CD4-positive, alpha-beta T cell treated with Interleukin-17A for 4 hours (primary cell): ENCODE results near the gene SAV1.
"Not testable (repeated sequence)": the region's sequence is repeated elsewhere in the genome, so short reads cannot be mapped to it uniquely, and the experiment has no call there.

Source experiments
- DNase-seq: peaks from one replicate; pipeline ENCODE4 v3.0.0-alpha.2; 2020; ENCODE audit warnings: mixed read lengths

The SAV1 gene

GRCh38 chr14:50667996-50668825 is at the start of gene SAV1:
Gene SAV1, minus strand, starts transcription at chr14:50668306. Its CDS starts 339 bp downstream, at chr14:50667967.
- DNase-seq: peak; percentile 59

DNA sequence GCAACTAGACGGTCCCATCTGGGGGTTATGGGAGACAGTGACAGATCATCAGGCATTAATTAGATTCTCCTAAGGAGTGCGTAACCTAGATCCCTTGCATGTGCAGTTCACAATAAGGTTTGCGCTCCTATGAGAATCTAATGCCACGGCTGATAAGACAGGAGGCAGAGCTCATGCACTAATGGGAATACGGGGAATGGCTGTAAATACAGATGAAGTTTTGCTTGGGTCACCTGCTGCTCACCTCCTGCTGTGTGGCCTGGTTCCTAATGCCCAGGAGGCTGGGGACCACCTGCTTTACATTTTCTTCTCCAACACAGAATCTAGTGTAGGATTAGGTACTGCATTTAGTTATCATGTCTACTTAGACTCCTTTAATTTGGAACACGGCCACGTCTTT is 49.7 kb upstream of the SAV1 start:
- DNase-seq: no peak

DNA sequence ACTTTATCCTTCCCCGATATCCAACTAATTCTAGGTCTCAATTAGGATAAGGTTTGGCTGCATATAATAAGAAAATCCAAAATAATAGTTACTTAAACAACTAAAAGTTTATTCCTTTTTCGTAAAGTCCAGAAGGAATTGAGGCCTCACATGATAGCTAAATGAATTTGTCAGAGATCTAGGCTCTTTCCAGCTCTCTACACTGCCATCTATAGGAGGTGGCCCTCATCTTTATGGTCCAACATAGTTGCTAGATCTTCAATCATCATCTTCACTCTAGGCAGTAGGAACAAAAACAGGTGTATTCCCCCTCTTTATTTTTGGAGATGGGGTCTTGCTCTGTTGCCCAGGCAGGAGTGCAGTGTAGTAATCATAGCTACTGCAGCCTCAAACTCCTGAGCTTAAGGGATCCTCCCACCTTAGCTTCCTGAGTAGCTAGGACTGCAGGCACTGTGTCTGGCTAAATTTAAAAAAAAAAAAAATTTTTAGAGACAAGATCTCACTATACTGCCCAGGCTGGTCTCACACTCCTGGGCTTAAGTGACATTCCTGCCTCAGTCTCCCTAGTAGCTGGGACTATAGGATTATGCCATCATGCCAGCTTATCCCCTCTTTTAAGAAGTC is 46.5 kb upstream of the SAV1 start:
- no peak for DNase-seq

DNA sequence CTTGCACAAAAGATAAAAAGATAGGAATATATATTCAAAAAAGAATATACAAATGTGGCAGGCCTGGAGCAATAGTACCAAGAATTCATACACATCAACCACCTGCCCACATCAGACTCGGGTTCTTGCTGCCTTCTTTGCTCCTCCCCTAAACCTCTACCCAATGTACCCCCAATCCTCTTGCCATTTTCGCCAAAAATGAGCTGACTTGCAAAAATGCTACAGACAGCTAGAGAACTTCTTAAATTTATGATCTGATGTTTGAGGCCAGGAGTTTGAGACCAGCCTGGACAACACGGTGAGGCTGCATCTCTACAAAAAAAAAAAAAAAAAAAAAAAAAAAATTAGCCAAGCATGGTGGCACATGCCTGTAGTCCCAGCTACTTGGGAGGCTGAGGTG is 42.9 kb upstream of the SAV1 start:
- DNase-seq: no peak

DNA sequence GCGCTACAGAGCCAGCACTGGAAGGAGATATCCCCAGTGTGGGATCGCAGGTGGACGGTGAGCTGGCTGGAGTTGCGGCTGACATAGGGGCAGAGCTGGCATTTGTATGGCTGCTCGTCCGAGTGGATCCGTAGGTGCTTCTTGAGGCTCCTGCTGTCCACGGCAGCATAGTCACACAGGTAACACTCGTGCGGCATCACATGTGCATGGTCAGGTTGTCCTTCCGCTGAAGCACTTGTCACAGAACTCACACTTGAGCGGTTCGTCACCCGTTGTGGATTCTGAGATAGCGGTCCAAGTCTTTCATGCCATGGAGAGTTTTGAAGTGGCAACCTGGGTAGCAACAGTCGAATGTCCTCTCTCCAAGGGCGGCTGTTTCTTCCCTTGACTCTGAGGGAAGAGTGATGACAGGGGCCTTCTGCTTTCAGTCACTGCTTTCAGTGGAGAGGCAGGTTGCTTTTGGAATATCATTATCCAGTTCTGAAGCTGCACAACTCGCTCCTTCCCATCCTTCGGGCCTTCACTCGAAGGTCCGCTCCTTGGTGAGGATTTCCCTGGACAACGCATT is 37.0 kb upstream of the SAV1 start:
- no peak for DNase-seq

DNA sequence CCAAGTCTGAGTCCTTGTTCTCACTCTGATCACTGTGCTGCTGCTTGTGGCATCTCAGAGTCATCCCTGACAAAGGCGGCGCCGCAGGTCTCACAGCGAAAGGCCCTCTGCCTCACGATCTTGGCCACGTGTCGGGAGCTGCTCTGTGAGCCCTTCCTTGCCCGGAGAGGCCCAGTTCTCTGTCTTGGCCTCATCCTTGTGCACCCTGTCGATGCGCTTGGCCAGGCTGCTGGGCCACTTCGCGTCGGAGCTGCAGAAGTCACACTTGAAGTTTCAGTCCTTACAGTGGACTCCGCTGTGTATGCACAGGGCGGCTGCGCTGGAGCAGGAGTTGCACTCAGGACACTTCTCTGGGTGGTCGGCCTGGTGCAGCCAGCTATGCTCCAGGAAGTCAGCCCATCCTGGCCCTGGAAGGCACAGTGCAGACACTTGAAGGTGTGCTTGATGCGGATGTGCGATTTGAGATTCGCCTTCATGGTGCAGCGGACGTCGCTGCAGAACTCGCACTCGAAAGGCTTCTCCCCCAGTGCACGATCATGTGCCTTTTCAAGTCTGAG is 36.4 kb upstream of the SAV1 start:
- DNase-seq: no peak

- no peak for DNase-seq
Observed at GRCh38 chr14:50697659-50698290, 29.7 kb upstream of the SAV1 start.

DNA sequence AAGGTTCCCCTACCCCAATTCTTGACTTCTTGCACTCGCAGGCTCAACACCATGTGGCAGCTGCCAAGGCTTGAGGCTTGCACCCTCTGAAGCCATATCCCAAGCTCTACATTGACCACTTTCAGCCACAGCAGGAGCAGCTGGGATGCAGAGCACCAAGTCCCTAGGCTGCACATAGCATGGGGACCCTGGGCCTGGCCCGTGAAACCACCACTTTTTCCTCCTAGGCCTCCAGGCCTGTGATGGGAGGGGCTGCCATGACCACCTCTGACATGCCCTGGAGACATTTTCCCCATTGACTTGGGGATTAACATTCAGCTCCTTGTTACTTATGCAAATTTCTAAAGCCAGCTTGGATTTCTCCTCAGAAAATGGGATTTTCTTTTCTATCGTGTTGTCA is 26.2 kb upstream of the SAV1 start:
- DNase-seq: not testable (repeated sequence)

GRCh38 chr14:50688875-50689274 is 20.8 kb upstream of the SAV1 start:
- DNase-seq: no peak

DNA sequence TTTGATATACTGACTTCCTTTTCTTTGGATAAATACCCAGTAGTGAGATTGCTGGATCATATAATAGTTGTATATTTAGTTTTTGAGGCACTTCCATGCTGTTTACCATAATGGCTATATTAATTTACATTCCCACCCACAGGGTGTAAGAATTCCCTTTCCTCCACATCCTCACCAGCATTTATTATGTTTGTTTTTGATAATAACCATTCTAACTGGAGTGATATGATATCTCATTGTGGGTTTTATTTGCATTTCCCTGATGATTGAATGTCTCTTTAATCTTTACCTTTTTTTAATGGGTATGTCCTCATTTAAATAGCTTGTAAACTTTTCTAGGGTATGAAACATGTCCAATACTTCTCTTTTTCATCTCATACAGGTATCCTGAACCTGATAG is 11.6 kb upstream of the SAV1 start:
- DNase-seq: no peak

DNA sequence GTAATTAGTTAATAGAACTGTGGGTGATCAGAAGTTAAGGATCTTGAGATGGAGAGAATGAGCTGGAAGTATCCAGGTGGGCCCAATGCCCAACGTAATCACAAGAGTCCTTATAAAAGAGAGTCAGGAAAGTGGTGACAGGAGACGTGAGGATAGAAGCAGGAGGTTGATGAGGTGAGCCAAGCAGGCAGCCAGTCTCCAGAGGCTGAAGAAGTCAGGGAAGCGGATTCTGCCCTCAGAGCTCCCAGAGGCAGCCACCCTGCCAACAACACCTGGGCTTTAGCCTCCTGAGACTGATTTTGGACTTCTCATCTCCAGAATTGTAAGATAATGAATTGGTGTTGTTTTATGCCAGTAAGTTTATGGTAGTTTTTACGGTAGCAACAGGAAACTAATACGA is 10.1 kb upstream of the SAV1 start:
- no peak for DNase-seq

- no peak for DNase-seq
Observed at GRCh38 chr14:50677527-50678063, 9.5 kb upstream of the SAV1 start.

- no peak for DNase-seq
Observed at GRCh38 chr14:50676814-50677516, 8.9 kb upstream of the SAV1 start.

DNA sequence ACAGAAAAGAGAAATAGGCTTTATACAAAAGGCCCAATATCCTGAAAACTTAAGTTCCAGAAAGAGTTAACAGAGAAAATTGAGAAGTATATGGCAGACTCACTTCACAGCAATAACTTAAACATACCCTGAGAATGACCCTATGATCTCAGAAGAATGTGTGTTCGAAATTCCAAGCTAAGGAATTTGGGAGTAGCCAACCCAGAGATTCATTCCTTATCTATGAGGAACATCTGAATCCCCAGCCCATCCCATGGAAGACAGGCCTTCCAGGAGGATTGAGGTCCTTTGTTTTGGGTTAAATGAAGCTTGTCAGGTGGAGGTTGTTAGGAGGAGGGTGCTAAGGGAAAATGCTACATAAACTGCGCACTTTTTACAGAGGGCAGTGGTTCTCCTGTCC is 7.5 kb upstream of the SAV1 start:
- no peak for DNase-seq

DNA sequence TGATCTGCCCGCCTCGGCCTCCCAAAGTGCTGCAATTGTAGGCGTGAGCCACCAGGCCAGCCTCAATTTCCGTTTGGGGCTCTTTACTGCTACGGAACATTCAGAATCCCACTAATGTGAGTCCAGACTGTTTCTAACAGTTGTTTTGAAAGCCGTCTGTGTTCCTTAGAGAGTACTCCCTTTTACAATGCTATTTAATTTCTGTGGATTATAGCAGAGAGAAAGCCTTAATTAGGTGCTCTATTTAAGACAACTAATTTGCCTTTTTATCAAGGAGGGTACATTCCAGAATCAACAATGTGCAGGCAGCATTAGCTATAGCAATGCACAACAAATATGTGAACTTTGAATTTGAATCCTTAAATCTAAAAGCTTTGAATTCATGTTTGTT is 2.8 kb upstream of the SAV1 start:
- no peak for DNase-seq

DNA sequence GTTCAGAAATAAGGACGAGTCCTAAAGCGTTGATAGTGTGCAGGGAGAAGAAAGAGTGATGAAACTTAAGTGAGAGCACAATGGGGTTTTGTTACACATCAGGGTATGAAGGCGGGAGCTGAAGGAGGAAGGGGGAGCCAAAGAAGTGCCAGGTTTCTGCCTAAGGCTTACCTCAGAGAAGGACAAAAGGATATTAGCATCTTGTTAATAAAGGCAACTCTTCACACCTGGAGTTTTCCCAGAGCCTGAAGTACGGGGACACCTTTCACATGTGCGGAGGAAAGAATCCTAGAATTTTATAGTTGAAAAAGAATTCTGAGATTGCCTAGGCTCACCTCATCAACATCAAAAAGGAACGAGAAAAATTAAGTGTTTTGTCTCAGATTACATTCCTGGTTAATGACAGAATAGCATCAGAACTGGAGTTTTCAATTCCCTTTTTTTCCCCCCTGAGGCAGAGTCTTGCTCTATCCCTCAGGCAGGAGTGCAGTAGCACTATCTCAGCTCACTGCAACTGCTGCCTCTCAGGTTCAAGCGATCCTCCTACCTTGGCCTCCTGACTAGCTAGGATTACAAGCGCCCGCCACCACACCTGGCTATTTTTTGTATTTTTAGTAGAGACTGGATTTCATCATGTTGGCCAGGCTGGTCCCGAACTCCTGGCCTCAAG is 2.2 kb upstream of the SAV1 start:
- DNase-seq: no peak

DNA sequence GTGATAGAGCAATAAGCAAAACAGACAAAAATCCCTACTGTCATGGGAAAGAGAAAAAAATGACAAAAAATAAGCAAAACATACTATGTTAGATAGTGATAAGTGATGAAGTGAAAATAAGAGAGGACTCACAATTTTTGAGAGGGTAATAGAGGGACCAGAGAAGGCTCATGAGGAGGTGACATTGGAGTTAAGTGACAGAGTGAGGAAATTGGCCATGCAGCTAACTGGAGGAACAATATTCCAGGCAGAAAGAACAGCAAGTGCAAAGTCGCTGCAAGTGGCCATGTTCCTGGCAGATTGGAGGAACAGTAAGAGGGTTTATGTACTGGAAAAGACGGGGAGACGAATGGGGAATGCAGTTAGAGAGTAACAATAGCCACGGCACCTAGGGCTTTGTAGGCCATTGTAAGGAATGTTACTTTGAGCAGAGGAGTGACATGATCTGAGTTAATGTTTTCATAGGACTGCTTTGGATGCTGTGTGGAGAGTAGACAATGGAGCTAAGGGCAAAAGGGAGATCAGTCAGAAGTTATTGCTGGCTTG is 1.4 kb upstream of the SAV1 start:
- no peak for DNase-seq

DNA sequence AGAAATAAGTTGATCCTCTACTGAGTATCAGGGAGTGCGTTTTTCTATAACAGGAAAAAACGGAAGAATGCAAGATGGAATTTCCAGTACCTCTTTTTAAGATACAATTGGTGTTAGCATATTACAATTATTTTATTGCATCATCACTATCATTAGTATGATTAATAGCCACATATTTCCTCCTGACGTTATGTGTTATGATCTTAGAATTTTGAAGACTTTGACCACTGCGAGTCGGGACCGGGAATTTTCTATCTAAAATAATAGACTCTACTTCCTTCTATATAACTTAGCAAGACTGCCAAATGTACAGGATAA is 679 bp upstream of the SAV1 start:
- DNase-seq: no peak

DNA sequence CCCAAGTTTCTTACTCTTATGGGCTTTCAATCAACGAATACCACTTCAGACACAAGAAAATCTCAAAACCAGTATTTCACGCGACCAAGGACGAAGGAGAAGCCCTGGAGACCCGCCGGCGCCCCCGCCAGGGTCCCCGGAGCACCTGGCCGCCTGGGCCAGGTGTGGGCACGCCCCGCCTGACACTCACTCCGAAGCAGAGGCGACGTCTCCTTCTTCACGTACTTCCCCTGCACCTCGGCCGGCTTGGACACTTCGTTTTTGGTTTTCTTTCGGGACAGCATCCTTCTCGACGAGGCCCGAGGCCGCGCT is 466 bp downstream of the SAV1 start:
- peak; percentile 52 for DNase-seq

DNA sequence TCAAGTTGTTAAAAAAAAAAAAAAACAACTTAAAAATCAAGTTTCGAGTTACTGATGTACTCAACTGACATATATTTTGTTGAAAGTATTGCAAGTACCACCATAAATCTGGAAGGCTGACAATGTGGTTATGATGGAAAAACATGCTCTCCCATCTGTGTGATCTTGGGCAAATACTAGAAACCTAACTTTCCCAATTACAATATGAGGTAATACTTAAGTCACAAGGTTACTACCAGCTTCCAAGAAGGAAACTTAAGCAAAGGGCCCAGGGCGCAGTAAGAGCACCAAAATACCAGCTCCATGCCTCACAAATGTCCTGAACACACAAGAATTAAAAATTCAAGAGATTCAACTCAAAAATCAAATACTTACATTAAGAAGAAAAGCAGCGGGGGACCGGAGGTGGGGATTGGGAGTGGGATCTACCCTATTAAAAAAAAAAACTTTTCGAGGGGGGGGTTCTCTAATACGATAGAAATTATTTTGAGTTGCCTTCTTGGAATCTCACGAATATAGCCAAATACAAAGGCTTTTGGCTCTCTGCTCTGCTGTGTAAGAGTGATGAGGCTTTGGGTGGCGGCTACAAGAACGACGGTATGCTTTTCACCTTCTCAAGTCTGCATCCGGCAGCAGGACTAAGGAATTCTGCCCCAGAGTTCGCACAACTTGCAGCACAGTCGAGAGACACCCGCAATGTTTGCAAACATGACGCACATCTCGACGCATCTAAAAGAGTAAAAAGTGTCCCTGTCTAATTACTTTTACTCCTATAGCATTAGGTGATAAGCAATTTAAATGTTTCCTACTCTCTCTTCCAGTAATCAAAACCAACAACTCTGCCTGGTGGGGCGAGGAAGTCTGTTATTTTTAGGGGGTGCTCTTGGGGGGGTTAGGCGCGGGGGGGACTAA is 1.1 kb downstream of the SAV1 start:
- peak; percentile 58 for DNase-seq

GRCh38 chr14:50665300-50665699 is 2.8 kb downstream of the SAV1 start:
- not testable (repeated sequence) for DNase-seq
